ENCODE measurements around the gene SLC2A6. TPM values are rescaled to one million over a fixed set of nuclear protein-coding genes. Genes with fewer than 3 reads are reported as not detected.
A peak's percentile ranks its signal among the peaks of the same experiment; 100 is the strongest.

The SLC2A6 gene
- total RNA-seq, 2 donors from 2014 or later, result 15.0 to 42.3 TPM

- Mint-ChIP-seq H3K4me3 (no peak overlapping the region), H3K4me1 (ENCODE audit: low read depth in 2 of 2) (peaks cover 0 to 7% of the 10 kb centered on the region in 2 donors), H3K27ac (no peak overlapping the region), H3K36me3 (no peaks in the 10 kb centered on the region), H3K27me3 (no peaks in the 10 kb centered on the region), H3K9me3 (no peaks in the 10 kb centered on the region)
- DNase-seq (ENCODE audit: low spot score) (no peak), ATAC-seq (no peak)
These were observed 5.2 kb downstream of the SLC2A6 start for GRCh38 chr9:133473743-133474142.

GRCh38 chr9:133472753-133473378 is 6.0 kb downstream of the SLC2A6 start:
- Mint-ChIP-seq H3K9me3 (no peaks in the 10 kb centered on the region), H3K4me1 (ENCODE audit: low read depth in 2 of 2) (peaks cover 0 to 7% of the 10 kb centered on the region in 2 donors), H3K27ac (no peak overlapping the region), H3K4me3 (no peak overlapping the region), H3K27me3 (no peaks in the 10 kb centered on the region), H3K36me3 (no peaks in the 10 kb centered on the region)
- ATAC-seq (no peak), DNase-seq (ENCODE audit: low spot score) (no peak)

GRCh38 chr9:133472277-133472645 is 6.6 kb downstream of the SLC2A6 start:
- Mint-ChIP-seq H3K9me3 (no peaks in the 10 kb centered on the region), H3K27ac (no peak overlapping the region), H3K27me3 (no peaks in the 10 kb centered on the region), H3K36me3 (no peaks in the 10 kb centered on the region), H3K4me1 (ENCODE audit: low read depth in 2 of 2) (peaks cover 0 to 7% of the 10 kb centered on the region in 2 donors), H3K4me3 (no peak overlapping the region)
- no peak for ATAC-seq
- DNase-seq (ENCODE audit: low spot score), result no peak

- ATAC-seq (no peak), DNase-seq (ENCODE audit: low spot score) (no peak)
- Mint-ChIP-seq H3K9me3 (no peaks in the 10 kb centered on the region), H3K4me1 (ENCODE audit: low read depth in 2 of 2) (peaks cover 0 to 6% of the 10 kb centered on the region in 2 donors), H3K36me3 (no peaks in the 10 kb centered on the region), H3K27me3 (no peaks in the 10 kb centered on the region), H3K27ac (no peak overlapping the region), H3K4me3 (no peak overlapping the region)
These were observed 7.2 kb downstream of the SLC2A6 start for GRCh38 chr9:133471551-133472276.

GRCh38 chr9:133470988-133471387 is 7.9 kb downstream of the SLC2A6 start:
- no peak overlapping the region for H3K27ac Mint-ChIP-seq
- no peaks in the 10 kb centered on the region for H3K9me3 Mint-ChIP-seq
- ATAC-seq (no peak), DNase-seq (ENCODE audit: low spot score) (no peak)
- H3K4me1 Mint-ChIP-seq (ENCODE audit: low read depth in 2 of 2), result no peaks in the 10 kb centered on the region
- H3K4me3 Mint-ChIP-seq, result no peak overlapping the region
- no peaks in the 10 kb centered on the region for H3K27me3 Mint-ChIP-seq
- H3K36me3 Mint-ChIP-seq, result no peaks in the 10 kb centered on the region

- H3K9me3 Mint-ChIP-seq, result no peaks in the 10 kb centered on the region
- no peaks in the 10 kb centered on the region for H3K36me3 Mint-ChIP-seq
- no peak overlapping the region for H3K27ac Mint-ChIP-seq
- H3K4me3 Mint-ChIP-seq, result no peak overlapping the region
- ATAC-seq, result no peak
- no peaks in the 10 kb centered on the region for H3K4me1 Mint-ChIP-seq (ENCODE audit: low read depth in 2 of 2)
- H3K27me3 Mint-ChIP-seq, result no peaks in the 10 kb centered on the region
- no peak for DNase-seq (ENCODE audit: low spot score)
These were observed 8.4 kb downstream of the SLC2A6 start for GRCh38 chr9:133470427-133470924.

- DNase-seq (ENCODE audit: low spot score) (no peak), ATAC-seq (peak in 1 of 2 donors; percentile 1)
- Mint-ChIP-seq H3K36me3 (no peaks in the 10 kb centered on the region), H3K9me3 (no peaks in the 10 kb centered on the region), H3K27me3 (no peaks in the 10 kb centered on the region), H3K27ac (no peak overlapping the region), H3K4me3 (no peak overlapping the region), H3K4me1 (ENCODE audit: low read depth in 2 of 2) (peaks cover 0 to 3% of the 10 kb centered on the region in 2 donors)
These were observed 10.0 kb downstream of the SLC2A6 start for GRCh38 chr9:133468777-133469421.

- ATAC-seq (peak in 1 of 2 donors; percentile 1), DNase-seq (ENCODE audit: low spot score) (no peak)
- no peak overlapping the region for H3K4me3 Mint-ChIP-seq
- no peaks in the 10 kb centered on the region for H3K27me3 Mint-ChIP-seq
- H3K9me3 Mint-ChIP-seq, result no peaks in the 10 kb centered on the region
- peaks cover 0 to 6% of the 10 kb centered on the region in 2 donors for H3K4me1 Mint-ChIP-seq (ENCODE audit: low read depth in 2 of 2)
- H3K27ac Mint-ChIP-seq, result no peak overlapping the region
- H3K36me3 Mint-ChIP-seq, result no peaks in the 10 kb centered on the region
These were observed 10.5 kb downstream of the SLC2A6 start for GRCh38 chr9:133468374-133468773.

- H3K27me3 Mint-ChIP-seq, result no peaks in the 10 kb centered on the region
- H3K9me3 Mint-ChIP-seq, result no peaks in the 10 kb centered on the region
- H3K4me3 Mint-ChIP-seq, result no peak overlapping the region
- H3K36me3 Mint-ChIP-seq, result no peaks in the 10 kb centered on the region
- H3K4me1 Mint-ChIP-seq (ENCODE audit: low read depth in 2 of 2), result peaks cover 0 to 6% of the 10 kb centered on the region in 2 donors
- no peak for DNase-seq (ENCODE audit: low spot score)
- ATAC-seq, result no peak
- H3K27ac Mint-ChIP-seq, result no peak overlapping the region
These were observed 11.8 kb downstream of the SLC2A6 start for GRCh38 chr9:133467101-133467500.

GRCh38 chr9:133465984-133466383 is 12.9 kb downstream of the SLC2A6 start:
- ATAC-seq, result no peak
- no peaks in the 10 kb centered on the region for H3K9me3 Mint-ChIP-seq
- no peaks in the 10 kb centered on the region for H3K27me3 Mint-ChIP-seq
- no peak for DNase-seq (ENCODE audit: low spot score)
- H3K27ac Mint-ChIP-seq, result no peak overlapping the region
- no peak overlapping the region for H3K4me3 Mint-ChIP-seq
- peaks cover 0 to 8% of the 10 kb centered on the region in 2 donors for H3K4me1 Mint-ChIP-seq (ENCODE audit: low read depth in 2 of 2)
- H3K36me3 Mint-ChIP-seq, result no peaks in the 10 kb centered on the region

GRCh38 chr9:133464638-133465037 is 14.3 kb downstream of the SLC2A6 start:
- no peaks in the 10 kb centered on the region for H3K36me3 Mint-ChIP-seq
- ATAC-seq (no peak), DNase-seq (ENCODE audit: low spot score) (no peak)
- H3K9me3 Mint-ChIP-seq, result no peaks in the 10 kb centered on the region
- peaks cover 0 to 14% of the 10 kb centered on the region in 2 donors for H3K4me1 Mint-ChIP-seq (ENCODE audit: low read depth in 2 of 2)
- H3K27me3 Mint-ChIP-seq, result no peaks in the 10 kb centered on the region
- H3K4me3 Mint-ChIP-seq, result no peak overlapping the region
- H3K27ac Mint-ChIP-seq, result no peak overlapping the region

- H3K36me3 Mint-ChIP-seq, result no peaks in the 10 kb centered on the region
- DNase-seq (ENCODE audit: low spot score) (no peak), ATAC-seq (no peak)
- H3K4me1 Mint-ChIP-seq (ENCODE audit: low read depth in 2 of 2), result peaks cover 0 to 14% of the 10 kb centered on the region in 2 donors
- no peaks in the 10 kb centered on the region for H3K27me3 Mint-ChIP-seq
- no peaks in the 10 kb centered on the region for H3K9me3 Mint-ChIP-seq
- H3K4me3 Mint-ChIP-seq, result no peak overlapping the region
- H3K27ac Mint-ChIP-seq, result no peak overlapping the region
These were observed 14.9 kb downstream of the SLC2A6 start for GRCh38 chr9:133463864-133464615.

- no peaks in the 10 kb centered on the region for H3K36me3 Mint-ChIP-seq
- H3K4me1 Mint-ChIP-seq (ENCODE audit: low read depth in 2 of 2), result peaks cover 0 to 14% of the 10 kb centered on the region in 2 donors
- H3K27ac Mint-ChIP-seq, result no peak overlapping the region
- no peak overlapping the region for H3K4me3 Mint-ChIP-seq
- no peak for DNase-seq (ENCODE audit: low spot score)
- H3K9me3 Mint-ChIP-seq, result no peaks in the 10 kb centered on the region
- no peak for ATAC-seq
- no peaks in the 10 kb centered on the region for H3K27me3 Mint-ChIP-seq
These were observed 15.6 kb downstream of the SLC2A6 start for GRCh38 chr9:133463234-133463863.
